Measurements from ENCODE around the gene ALKAL2. TPM values are rescaled to one million over a fixed set of nuclear protein-coding genes. Genes with fewer than 3 reads are reported as not detected.

Gene ALKAL2
- total RNA-seq, 3 donors from 2014 or later, result 2.2 to 3.5 (median 3.0) TPM

- Histone ChIP-seq H3K4me1 (ENCODE audit: low read depth) (peaks cover 4% of the 10 kb centered on the region), H3K36me3 (ENCODE audit: low read depth) (no peaks in the 10 kb centered on the region), H3K9me3 (no peaks in the 10 kb centered on the region), H3K4me3 (no peak overlapping the region)
- ATAC-seq (no peak), DNase-seq (no peak)
- intact Hi-C loops (cut with DNase I, micrococcal nuclease), result no loop called here
- TF ChIP-seq CTCF (IDR thresholded peaks at IDR 0.05), result no peak
Observed at GRCh38 chr2:274503-274902, 13.4 kb downstream of the ALKAL2 start.

GRCh38 chr2:273333-273732, 14.6 kb downstream of the ALKAL2 start:
- TF ChIP-seq CTCF (IDR thresholded peaks at IDR 0.05), result no peak
- H3K4me3 ChIP-seq, result no peak overlapping the region
- ATAC-seq (peak; percentile 49), DNase-seq (peak in 1 of 3 donors; percentile 35)
- intact Hi-C loops (cut with DNase I, micrococcal nuclease), result no loop called here
- H3K36me3 ChIP-seq (ENCODE audit: low read depth), result no peaks in the 10 kb centered on the region
- peaks cover 6% of the 10 kb centered on the region for H3K4me1 ChIP-seq (ENCODE audit: low read depth)
- no peaks in the 10 kb centered on the region for H3K9me3 ChIP-seq

- DNase-seq, result no peak
- no peak for TF ChIP-seq CTCF (IDR thresholded peaks at IDR 0.05)
- no peak for ATAC-seq
- H3K4me3 ChIP-seq, result no peak overlapping the region
- no peaks in the 10 kb centered on the region for H3K36me3 ChIP-seq (ENCODE audit: low read depth)
- H3K9me3 ChIP-seq, result no peaks in the 10 kb centered on the region
- intact Hi-C loops (cut with DNase I, micrococcal nuclease), result no loop called here
- H3K4me1 ChIP-seq (ENCODE audit: low read depth), result peaks cover 6% of the 10 kb centered on the region
Observed at GRCh38 chr2:271917-272316, 16.0 kb downstream of the ALKAL2 start.

GRCh38 chr2:270861-271260, 17.0 kb downstream of the ALKAL2 start:
- intact Hi-C loops (cut with DNase I, micrococcal nuclease), result no loop called here
- Histone ChIP-seq H3K9me3 (no peaks in the 10 kb centered on the region), H3K4me3 (no peak overlapping the region), H3K4me1 (ENCODE audit: low read depth) (peaks cover 13% of the 10 kb centered on the region), H3K36me3 (ENCODE audit: low read depth) (no peaks in the 10 kb centered on the region)
- TF ChIP-seq CTCF (IDR thresholded peaks at IDR 0.05), result no peak
- DNase-seq (no peak), ATAC-seq (no peak)

GRCh38 chr2:269356-270030, 18.4 kb downstream of the ALKAL2 start:
- DNase-seq (no peak), ATAC-seq (no peak)
- intact Hi-C loops (cut with DNase I, micrococcal nuclease), result no loop called here
- TF ChIP-seq CTCF (IDR thresholded peaks at IDR 0.05), result no peak
- H3K4me3 ChIP-seq, result no peak overlapping the region
- peaks cover 15% of the 10 kb centered on the region for H3K4me1 ChIP-seq (ENCODE audit: low read depth)
- no peaks in the 10 kb centered on the region for H3K9me3 ChIP-seq
- no peaks in the 10 kb centered on the region for H3K36me3 ChIP-seq (ENCODE audit: low read depth)

GRCh38 chr2:268323-268722, 19.6 kb downstream of the ALKAL2 start:
- H3K36me3 ChIP-seq (ENCODE audit: low read depth), result no peaks in the 10 kb centered on the region
- DNase-seq, result no peak
- no peak for ATAC-seq
- H3K9me3 ChIP-seq, result no peaks in the 10 kb centered on the region
- H3K4me3 ChIP-seq, result no peak overlapping the region
- TF ChIP-seq CTCF (IDR thresholded peaks at IDR 0.05), result no peak
- intact Hi-C loops (cut with DNase I, micrococcal nuclease), result no loop called here
- peaks cover 15% of the 10 kb centered on the region for H3K4me1 ChIP-seq (ENCODE audit: low read depth)
